Measurements from ENCODE around the gene TRIM14. TPM values are rescaled to one million over a fixed set of nuclear protein-coding genes. Genes with fewer than 3 reads are reported as not detected.

The TRIM14 gene
- polyA plus RNA-seq, 2 of the 4 experiments (the other 2 are of a cell fraction), result 8.8 to 9.2 TPM

- no peak overlapping the region for H3K27ac ChIP-seq
- ATAC-seq, result no peak
- no peaks in the 10 kb centered on the region for H3K9me3 ChIP-seq
- DNase-seq (ENCODE audit: low read depth in 1 of 2, low spot score in 1 of 2), result no peak
- no peak for TF ChIP-seq EHF (CRISPR knock-in tag; IDR thresholded peaks at IDR 0.05)
- no peak for TF ChIP-seq ATOH8 (CRISPR knock-in tag; IDR thresholded peaks at IDR 0.05; ENCODE audit: low read depth)
- TF ChIP-seq HEYL (CRISPR knock-in tag; IDR thresholded peaks at IDR 0.05), result no peak
- TF ChIP-seq CTCF (IDR thresholded peaks at IDR 0.05), result no peak
- TF ChIP-seq E2F6 (IDR thresholded peaks at IDR 0.05; ENCODE audit: borderline replicate concordance, low read depth), result no peak
- no peak for TF ChIP-seq JUNB (IDR thresholded peaks at IDR 0.05)
- no peak for TF ChIP-seq NPAS2 (CRISPR knock-in tag; IDR thresholded peaks at IDR 0.05; ENCODE audit: borderline replicate concordance)
- TF ChIP-seq ZFP36 (IDR thresholded peaks at IDR 0.05; ENCODE audit: borderline replicate concordance, partially characterized antibody), result no peak
- TF ChIP-seq CBX2 (IDR thresholded peaks at IDR 0.05; ENCODE audit: borderline replicate concordance, low read depth), result no peak
- no peak for TF ChIP-seq KDM1A (IDR thresholded peaks at IDR 0.05; ENCODE audit: low read depth)
- no peak for TF ChIP-seq SMC3 (IDR thresholded peaks at IDR 0.05)
- TF ChIP-seq HMGXB4 (CRISPR knock-in tag; IDR thresholded peaks at IDR 0.05; ENCODE audit: borderline replicate concordance), result no peak
- peaks cover 3% of the 10 kb centered on the region; the same call in 1 of the 3 replicates for H3K4me1 ChIP-seq
- no peak overlapping the region for H3K4me2 ChIP-seq
- ChIA-PET CTCF (interaction anchor here (1.2 to 2.2 kb wide), 2 partner anchors 8 to 60 kb away, joined by 3 to 7 read pairs; no protein-coding TSS in a partner anchor), POLR2A (interaction anchor here (2.8 kb wide), 1 partner anchor 10 kb away, joined by 13 read pairs; the partner anchor contains the start of gene NANS)
- no peak overlapping the region for H3K4me3 ChIP-seq
- FAIRE-seq, result no peak
- 93% methylated on average over 2 of the region's 2 CpGs for WGBS (ENCODE audit: missing lambda C conversion rate)
Measured at GRCh38 chr9:98067184-98067583, 51.8 kb downstream of the TRIM14 start.

GRCh38 chr9:98066235-98066634 lies 52.8 kb downstream of the TRIM14 start:
- Histone ChIP-seq H3K27ac (no peak overlapping the region), H3K4me3 (no peak overlapping the region), H3K9me3 (no peaks in the 10 kb centered on the region), H3K4me2 (no peak overlapping the region), H3K4me1 (no peaks in the 10 kb centered on the region)
- ATAC-seq (no peak), DNase-seq (ENCODE audit: low read depth in 1 of 2, low spot score in 1 of 2) (no peak), FAIRE-seq (no peak)
- 72% methylated on average over 3 of the region's 3 CpGs for whole genome bisulfite sequencing (ENCODE audit: missing lambda C conversion rate)
- no peak for TF ChIP-seq NR3C1 (IDR thresholded peaks at IDR 0.05)
- TF ChIP-seq MAZ (IDR thresholded peaks at IDR 0.05; ENCODE audit: borderline replicate concordance, low read depth, low read length), result no peak
- no peak for TF ChIP-seq ELK1 (IDR thresholded peaks at IDR 0.05; ENCODE audit: low read depth, low read length)
- TF ChIP-seq HEYL (CRISPR knock-in tag; IDR thresholded peaks at IDR 0.05), result no peak
- no peak for TF ChIP-seq ZC3H11A (IDR thresholded peaks at IDR 0.05)
- TF ChIP-seq ZFP36 (IDR thresholded peaks at IDR 0.05; ENCODE audit: borderline replicate concordance, partially characterized antibody), result no peak
- no peak for TF ChIP-seq HES2 (IDR thresholded peaks at IDR 0.05)
- TF ChIP-seq ESRRA (IDR thresholded peaks at IDR 0.05; ENCODE audit: borderline replicate concordance, low read length), result no peak
- no peak for TF ChIP-seq RFX5 (IDR thresholded peaks at IDR 0.05)
- TF ChIP-seq CHD2 (IDR thresholded peaks at IDR 0.05; ENCODE audit: low read length, partially characterized antibody), result no peak
- TF ChIP-seq MAX (IDR thresholded peaks at IDR 0.05), result no peak
- TF ChIP-seq SMC3 (IDR thresholded peaks at IDR 0.05), result no peak
- no peak for TF ChIP-seq KDM1A (IDR thresholded peaks at IDR 0.05; ENCODE audit: low read depth)
- CTCF ChIA-PET, result interaction anchor here (10.9 kb wide), 1 partner anchor 7 kb away, joined by 84 read pairs; no protein-coding TSS in a partner anchor
- POLR2A ChIA-PET, result no interaction called here
